GM21717 (cell line): Measurements from ENCODE around the gene COMTD1.
"Not testable (repeated sequence)": the region's sequence is repeated elsewhere in the genome, so short reads cannot be mapped to it uniquely, and the experiment has no call there.

Experiments
- ATAC-seq: cut with Tn5 transposase; IDR thresholded peaks from one replicate; pipeline ENCODE4 v1.9.1; 2021; ENCODE audit warnings: mild to moderate bottlenecking, moderate library complexity; ENCODE audit not compliant: unreplicated experiment

COMTD1 gene

DNA sequence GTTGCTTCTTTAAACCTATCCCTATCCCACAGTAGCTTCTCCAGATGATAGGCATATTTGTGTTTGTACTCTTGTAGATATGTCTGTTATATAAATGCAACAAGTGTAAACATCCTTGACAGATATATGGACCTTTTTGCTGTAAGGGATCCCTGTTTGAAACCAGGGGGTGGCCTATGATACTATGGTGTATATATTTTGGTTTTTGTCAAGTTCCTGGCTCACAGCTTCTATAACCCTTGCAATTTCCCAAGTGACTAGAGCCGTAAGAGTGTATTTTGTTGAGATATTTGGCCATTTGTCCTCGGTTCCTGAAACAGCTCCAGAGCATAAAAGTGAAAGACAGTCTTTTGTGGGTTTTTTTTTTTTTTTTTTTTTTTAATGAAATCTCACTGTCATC, 9.7 kb downstream of the COMTD1 start:
- no peak for ATAC-seq

- ATAC-seq = no peak
Observed at GRCh38 chr10:75223507-75223906, 12.2 kb downstream of the COMTD1 start.

DNA sequence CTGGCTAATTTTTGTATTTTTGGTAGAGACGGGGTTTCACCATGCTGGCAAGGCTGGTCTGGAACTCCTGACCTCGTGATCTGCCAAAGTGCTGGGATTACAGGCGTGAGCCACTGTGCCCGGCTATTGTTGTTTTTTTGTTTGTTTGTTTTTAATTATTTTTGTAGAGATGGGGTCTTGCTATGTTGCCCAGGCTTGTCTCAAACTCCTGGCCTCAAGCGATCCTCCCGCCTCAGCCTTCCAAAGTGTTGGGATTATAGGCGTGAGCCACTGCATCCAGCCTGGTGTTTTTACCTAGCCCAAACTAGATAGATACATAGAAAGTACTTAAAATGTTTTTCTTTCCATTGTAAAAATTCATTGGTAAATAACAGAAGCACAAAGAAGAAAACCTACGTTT, 14.3 kb downstream of the COMTD1 start:
- not testable (repeated sequence) for ATAC-seq

GRCh38 chr10:75220274-75220673, 15.5 kb downstream of the COMTD1 start:
- ATAC-seq = no peak

DNA sequence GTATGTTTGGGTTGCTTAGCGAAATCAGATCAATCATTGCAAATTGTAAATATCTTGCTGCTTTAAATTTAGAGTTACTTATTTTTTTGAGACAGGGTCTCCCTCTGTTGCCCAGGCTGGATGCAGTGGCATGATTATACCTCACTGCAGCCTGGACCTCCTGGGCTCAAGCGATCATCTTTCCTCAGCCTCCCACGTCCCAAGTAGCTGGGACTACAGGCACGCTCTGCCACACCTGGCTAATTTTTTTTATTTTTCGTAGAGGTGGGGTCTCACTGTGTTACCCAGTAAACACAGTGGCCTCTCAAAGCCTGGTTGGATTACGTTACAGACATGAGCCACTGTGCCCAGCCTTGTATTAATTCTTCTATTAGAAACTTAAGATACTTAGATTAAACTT, 23.4 kb downstream of the COMTD1 start:
- no peak for ATAC-seq

DNA sequence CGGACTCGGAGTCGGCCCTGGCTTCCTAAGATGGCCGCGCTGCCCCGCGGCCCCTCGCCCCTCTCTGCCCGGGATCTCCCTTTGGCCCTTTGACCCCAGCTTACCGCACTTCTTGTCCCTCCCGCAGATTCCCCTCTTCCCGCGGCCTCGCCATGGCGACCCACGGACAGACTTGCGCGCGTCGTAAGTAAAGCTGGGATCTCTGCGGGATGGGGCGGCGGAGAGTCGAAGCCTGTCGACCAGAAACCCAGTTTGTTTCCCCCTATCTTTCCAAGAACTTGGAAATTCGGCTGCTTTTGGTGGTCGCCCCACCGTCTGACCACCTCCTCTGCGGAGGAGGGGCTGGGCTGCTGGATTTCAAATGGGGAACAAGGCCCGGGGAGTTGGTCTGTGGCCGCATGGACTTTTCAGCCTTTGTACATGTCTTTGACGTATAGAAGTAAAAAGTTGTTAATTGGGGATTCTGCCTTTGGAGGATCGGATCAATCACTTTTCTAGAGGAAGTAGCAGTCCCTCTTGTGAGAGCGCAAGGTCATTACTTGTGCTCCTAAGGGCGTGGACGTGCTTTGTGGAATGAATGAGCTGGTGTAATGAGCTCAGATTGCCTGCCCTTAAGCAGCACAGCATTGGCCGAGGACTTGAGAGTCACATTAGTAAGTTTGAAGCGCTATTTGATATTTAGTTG, 24.6 kb downstream of the COMTD1 start:
- no peak for ATAC-seq

- peak; percentile 81 for ATAC-seq
Observed at GRCh38 chr10:75210282-75211006, 25.3 kb downstream of the COMTD1 start, which contains the start of gene VDAC2. TSS of gene VDAC2 (plus strand) at chr10:75210796. CDS start at chr10:75211159, 363 bp downstream.

DNA sequence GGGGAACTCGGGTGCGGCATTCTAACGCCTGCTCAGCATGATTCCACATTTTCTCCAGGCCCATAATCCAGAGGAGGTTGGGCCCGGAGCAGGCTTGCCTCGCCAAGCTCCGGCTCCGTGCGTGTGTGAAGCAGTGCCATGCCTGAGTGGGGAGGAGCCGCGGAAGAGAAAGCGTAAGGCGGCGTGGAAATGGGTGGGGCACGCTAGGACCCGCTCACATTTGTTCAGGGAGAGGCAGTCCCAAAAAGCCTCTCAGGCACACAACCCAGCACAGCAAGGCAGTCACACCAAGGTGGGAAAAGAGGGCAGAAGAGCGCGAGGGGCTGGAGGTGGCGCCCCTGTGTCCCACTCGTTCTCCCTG, 25.9 kb downstream of the COMTD1 start:
- ATAC-seq = peak; percentile 71

DNA sequence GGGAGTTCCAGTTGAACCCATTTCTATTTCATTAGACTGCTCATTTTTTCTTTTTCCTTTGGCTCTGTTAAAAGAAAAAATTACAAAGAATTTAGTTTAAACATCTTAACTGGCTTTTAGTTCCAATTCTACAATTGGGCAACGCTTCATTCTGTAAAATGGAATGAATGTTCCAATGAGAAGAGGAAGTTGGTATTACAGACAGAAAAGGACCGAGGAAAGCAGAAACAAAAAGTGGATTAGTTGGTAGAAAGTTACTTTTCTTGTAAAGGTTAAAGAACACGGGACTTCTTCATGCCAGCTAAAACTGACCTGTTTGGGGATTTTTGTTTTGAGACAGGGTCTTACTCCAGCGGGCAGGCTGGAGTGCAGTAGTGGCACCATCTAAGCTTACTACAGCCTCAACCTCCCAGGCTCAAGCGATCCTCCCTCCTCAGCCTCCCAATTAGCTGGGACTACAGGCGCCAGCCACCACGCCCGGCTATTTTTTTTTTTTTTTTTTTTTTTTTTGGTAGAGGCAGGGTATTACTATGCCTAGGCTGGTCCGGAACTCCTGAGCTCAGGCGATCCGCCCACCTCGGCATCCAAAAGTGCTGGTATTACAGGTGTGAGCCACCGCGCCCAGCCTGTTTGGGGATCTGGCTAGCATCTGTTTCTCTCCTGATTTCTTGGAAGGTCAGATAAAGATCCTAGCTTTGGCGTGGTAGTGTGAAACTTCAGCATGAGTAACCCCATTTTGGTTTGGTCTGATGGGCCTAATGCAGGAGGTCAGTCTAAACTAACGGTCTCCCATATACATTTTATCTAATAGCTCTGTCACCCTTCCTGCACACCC, 26.5 kb downstream of the COMTD1 start:
- ATAC-seq = no peak

- ATAC-seq = no peak
Observed at GRCh38 chr10:75208181-75208580, 27.6 kb downstream of the COMTD1 start.

DNA sequence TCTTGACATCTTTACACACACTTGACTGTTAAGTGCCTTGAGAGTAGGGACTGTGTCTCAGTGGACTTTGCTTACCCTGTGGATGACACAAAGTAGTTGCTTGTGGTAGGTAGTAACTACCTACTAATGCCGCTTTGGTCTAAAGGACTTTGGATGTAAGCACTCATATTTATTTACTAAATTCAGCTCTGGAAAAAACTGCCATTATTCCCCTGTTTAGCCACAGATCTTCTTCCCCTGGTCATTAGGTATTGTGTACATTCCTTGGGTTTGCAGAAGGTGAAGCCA, 28.0 kb downstream of the COMTD1 start:
- no peak for ATAC-seq

- no peak for ATAC-seq
Observed at GRCh38 chr10:75207079-75207856, 28.5 kb downstream of the COMTD1 start.

- ATAC-seq = not testable (repeated sequence)
Observed at GRCh38 chr10:75206638-75207037, 29.1 kb downstream of the COMTD1 start.

- ATAC-seq = no peak
Observed at GRCh38 chr10:75205908-75206307, 29.8 kb downstream of the COMTD1 start.

- ATAC-seq = no peak
Observed at GRCh38 chr10:75203724-75204123, 32.0 kb downstream of the COMTD1 start.

DNA sequence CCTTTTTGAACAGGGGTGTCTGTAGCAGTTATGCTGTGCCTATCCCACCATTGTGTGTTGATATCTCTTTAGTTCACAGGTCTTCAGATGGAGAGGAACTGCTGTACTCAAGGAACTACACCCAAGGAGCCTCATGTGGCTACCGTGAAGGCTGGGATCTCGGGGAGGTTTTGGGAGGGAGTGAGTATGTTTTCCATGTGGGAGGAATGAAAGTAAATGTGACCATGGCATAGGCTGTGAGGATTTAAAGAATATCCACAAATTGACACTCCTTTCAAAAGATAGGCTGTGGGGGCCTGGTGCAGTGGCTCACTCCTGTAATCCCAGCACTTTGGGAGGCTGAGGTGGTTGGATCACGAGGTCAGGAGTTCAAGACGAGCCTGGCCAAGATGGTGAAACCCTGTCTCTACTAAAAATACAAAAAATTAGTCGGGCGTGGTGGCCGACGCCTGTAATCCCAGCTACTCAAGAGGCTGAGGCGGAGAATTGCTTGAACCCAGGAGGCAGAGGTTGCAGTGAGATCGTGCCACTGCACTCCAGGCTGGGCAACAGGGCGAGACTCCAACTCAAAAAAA, 32.6 kb downstream of the COMTD1 start:
- ATAC-seq = not testable (repeated sequence)

- ATAC-seq = no peak
Observed at GRCh38 chr10:75202321-75203045, 33.3 kb downstream of the COMTD1 start.

GRCh38 chr10:75201793-75202307, 33.9 kb downstream of the COMTD1 start:
- ATAC-seq = no peak

DNA sequence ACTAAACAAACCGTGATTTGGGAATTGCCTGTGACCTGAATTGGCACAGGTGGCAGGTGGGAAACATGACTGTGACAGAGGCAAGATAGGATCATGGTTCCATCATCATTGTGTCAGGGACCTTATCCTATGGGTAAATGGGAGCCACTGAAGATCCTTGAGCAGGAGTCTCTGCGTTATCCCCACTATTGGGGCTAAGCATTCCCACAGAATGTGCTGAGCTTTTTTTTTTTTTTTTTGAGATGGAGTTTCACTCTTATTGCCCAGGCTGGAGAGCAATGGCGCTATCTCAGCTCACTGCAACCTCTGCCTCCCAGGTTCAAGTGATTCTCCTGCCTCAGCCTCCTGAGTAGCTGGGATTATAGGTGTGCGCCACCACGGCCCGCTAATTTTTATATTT, 35.8 kb downstream of the COMTD1 start:
- not testable (repeated sequence) for ATAC-seq

- ATAC-seq = no peak
Observed at GRCh38 chr10:75197906-75198305, 37.9 kb downstream of the COMTD1 start.
